Mucosa of rectum (tissue), 2 donors: ENCODE data around the gene POT1.

Experiments used
- H3K27ac ChIP-seq, 2 donors: one replicate each; pipeline ENCODE4 v1.7.0; 2013; ENCODE audit warnings: inconsistent platforms in 2 of 2, low read depth in 2 of 2, low read length in 2 of 2
- H3K27me3 ChIP-seq, 2 donors: one replicate each; pipeline ENCODE4 v1.7.0; 2013; ENCODE audit warnings: low read length in 2 of 2; ENCODE audit not compliant: control insufficient read depth in 2 of 2, insufficient read depth in 2 of 2
- H3K36me3 ChIP-seq, 2 donors: one replicate each; pipeline ENCODE4 v1.7.0; 2013; ENCODE audit warnings: low read length in 2 of 2; ENCODE audit not compliant: control insufficient read depth in 2 of 2, insufficient read depth in 2 of 2
- H3K4me1 ChIP-seq, 2 donors: one replicate each; pipeline ENCODE4 v1.7.0; 2013; ENCODE audit warnings: low read length in 2 of 2, mild to moderate bottlenecking in 1 of 2; ENCODE audit not compliant: control insufficient read depth in 2 of 2, insufficient read depth in 2 of 2
- H3K4me3 ChIP-seq, 2 donors: one replicate each; pipeline ENCODE4 v1.7.0; 2013; ENCODE audit warnings: low read length in 2 of 2
- H3K9ac ChIP-seq, 2 donors: one replicate each; pipeline ENCODE4 v1.7.0; 2013; ENCODE audit warnings: low read length in 2 of 2, low read depth in 1 of 2, mild to moderate bottlenecking in 1 of 2
- H3K9me3 ChIP-seq, 2 donors: one replicate each; pipeline ENCODE4 v1.7.0; 2013; ENCODE audit warnings: low read length in 2 of 2; ENCODE audit not compliant: control insufficient read depth in 2 of 2
- donor health status: healthy.
- donor health status: Normal muscosa, but diverticular disease.

POT1 gene

DNA sequence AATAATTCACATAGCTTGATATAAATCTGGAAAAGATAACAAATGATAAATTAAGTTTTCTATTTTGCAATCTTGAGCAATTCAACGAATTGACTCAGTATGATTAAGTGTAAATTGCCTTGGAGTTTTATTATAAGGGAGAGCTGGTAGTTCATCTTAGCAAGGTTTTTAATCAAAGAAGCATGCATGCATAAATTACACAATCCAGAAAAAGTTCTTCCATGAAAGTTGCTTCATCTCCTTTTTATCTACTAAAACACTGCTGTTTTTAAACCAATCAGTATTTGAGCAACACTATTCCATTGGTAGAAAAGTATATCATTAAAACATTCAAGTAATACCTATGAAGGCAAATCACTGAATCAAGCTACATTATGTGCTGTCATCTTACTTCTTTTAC lies 47.6 kb downstream of the POT1 start:
- H3K36me3 ChIP-seq = no peaks in the 10 kb centered on the region
- H3K4me3 ChIP-seq = no peak overlapping the region
- H3K9me3 ChIP-seq = no peaks in the 10 kb centered on the region
- no peak overlapping the region for H3K27ac ChIP-seq
- no peaks in the 10 kb centered on the region for H3K4me1 ChIP-seq
- no peaks in the 10 kb centered on the region for H3K27me3 ChIP-seq
- no peak overlapping the region for H3K9ac ChIP-seq

DNA sequence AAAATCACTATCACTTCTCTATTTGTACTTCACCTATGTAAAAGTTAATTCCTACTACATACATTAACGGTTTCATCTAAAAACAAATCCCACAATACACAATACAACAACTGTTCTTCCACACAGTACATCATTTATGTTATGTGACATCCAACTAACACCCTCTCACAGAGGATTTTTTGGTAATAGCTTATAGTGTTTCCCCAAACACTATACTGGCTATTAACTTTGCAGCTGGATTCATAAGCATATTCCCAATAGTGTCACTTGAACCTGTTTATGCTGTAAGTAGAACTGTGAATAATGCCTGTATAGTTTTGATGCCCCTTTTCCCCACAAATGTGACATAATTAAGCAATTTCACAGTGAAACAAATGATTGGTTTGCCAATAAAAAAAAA lies 49.9 kb downstream of the POT1 start:
- Histone ChIP-seq H3K36me3 (no peaks in the 10 kb centered on the region), H3K4me3 (no peak overlapping the region), H3K27me3 (no peaks in the 10 kb centered on the region), H3K9ac (no peak overlapping the region), H3K9me3 (no peaks in the 10 kb centered on the region), H3K27ac (no peak overlapping the region), H3K4me1 (no peaks in the 10 kb centered on the region)

- Histone ChIP-seq H3K9me3 (no peaks in the 10 kb centered on the region), H3K4me3 (no peak overlapping the region), H3K27ac (no peak overlapping the region), H3K36me3 (no peaks in the 10 kb centered on the region), H3K4me1 (no peaks in the 10 kb centered on the region), H3K27me3 (no peaks in the 10 kb centered on the region), H3K9ac (no peak overlapping the region)
Measured at GRCh38 chr7:124879103-124879502, 50.5 kb downstream of the POT1 start.

- no peaks in the 10 kb centered on the region for H3K27me3 ChIP-seq
- no peak overlapping the region for H3K4me3 ChIP-seq
- no peaks in the 10 kb centered on the region for H3K9me3 ChIP-seq
- H3K4me1 ChIP-seq = no peaks in the 10 kb centered on the region
- no peak overlapping the region for H3K27ac ChIP-seq
- no peaks in the 10 kb centered on the region for H3K36me3 ChIP-seq
- no peak overlapping the region for H3K9ac ChIP-seq
Measured at GRCh38 chr7:124874644-124875163, 54.9 kb downstream of the POT1 start.

GRCh38 chr7:124857672-124858235 lies 71.9 kb downstream of the POT1 start:
- Histone ChIP-seq H3K9ac (no peak overlapping the region), H3K27ac (no peak overlapping the region), H3K9me3 (no peaks in the 10 kb centered on the region), H3K4me3 (no peak overlapping the region), H3K36me3 (no peaks in the 10 kb centered on the region), H3K27me3 (no peaks in the 10 kb centered on the region), H3K4me1 (no peaks in the 10 kb centered on the region)

- H3K36me3 ChIP-seq = no peaks in the 10 kb centered on the region
- H3K4me3 ChIP-seq = no peak overlapping the region
- no peak overlapping the region for H3K9ac ChIP-seq
- H3K27me3 ChIP-seq = no peaks in the 10 kb centered on the region
- H3K9me3 ChIP-seq = no peaks in the 10 kb centered on the region
- H3K27ac ChIP-seq = no peak overlapping the region
- no peaks in the 10 kb centered on the region for H3K4me1 ChIP-seq
Measured at GRCh38 chr7:124856299-124856888, 73.2 kb downstream of the POT1 start.

GRCh38 chr7:124843336-124843735 lies 86.3 kb downstream of the POT1 start:
- Histone ChIP-seq H3K36me3 (no peaks in the 10 kb centered on the region), H3K27me3 (no peaks in the 10 kb centered on the region), H3K4me1 (no peaks in the 10 kb centered on the region), H3K9ac (no peak overlapping the region), H3K27ac (no peak overlapping the region), H3K9me3 (no peaks in the 10 kb centered on the region), H3K4me3 (no peak overlapping the region)

GRCh38 chr7:124840435-124840834 lies 89.2 kb downstream of the POT1 start:
- Histone ChIP-seq H3K4me3 (no peak overlapping the region), H3K9ac (no peak overlapping the region), H3K9me3 (no peaks in the 10 kb centered on the region), H3K4me1 (no peaks in the 10 kb centered on the region), H3K27me3 (no peaks in the 10 kb centered on the region), H3K36me3 (no peaks in the 10 kb centered on the region), H3K27ac (no peak overlapping the region)

GRCh38 chr7:124839687-124840086 lies 89.9 kb downstream of the POT1 start:
- Histone ChIP-seq H3K9me3 (no peaks in the 10 kb centered on the region), H3K27me3 (no peaks in the 10 kb centered on the region), H3K4me1 (no peaks in the 10 kb centered on the region), H3K9ac (no peak overlapping the region), H3K36me3 (no peaks in the 10 kb centered on the region), H3K4me3 (no peak overlapping the region), H3K27ac (no peak overlapping the region)

GRCh38 chr7:124836173-124836572 lies 93.5 kb downstream of the POT1 start:
- no peak overlapping the region for H3K27ac ChIP-seq
- no peak overlapping the region for H3K9ac ChIP-seq
- H3K27me3 ChIP-seq = no peaks in the 10 kb centered on the region
- H3K4me1 ChIP-seq = no peaks in the 10 kb centered on the region
- H3K9me3 ChIP-seq = no peaks in the 10 kb centered on the region
- H3K36me3 ChIP-seq = no peaks in the 10 kb centered on the region
- H3K4me3 ChIP-seq = no peak overlapping the region
